Measurements from ENCODE around the gene BABAM2. TPM values are rescaled to one million over a fixed set of nuclear protein-coding genes. Genes with fewer than 3 reads are reported as not detected.

The BABAM2 gene
- total RNA-seq, 1 donor from 2014 or later: 33.9 TPM

GRCh38 chr2:27914805-27915175 lies 24.3 kb downstream of the BABAM2 start:
- Mint-ChIP-seq H3K27ac (ENCODE audit: unreplicated experiment) (no peak overlapping the region), H3K9me3 (ENCODE audit: low read depth) (no peaks in the 10 kb centered on the region), H3K36me3 (ENCODE audit: low read depth) (no peaks in the 10 kb centered on the region), H3K4me1 (ENCODE audit: low read depth) (peaks cover 5% of the 10 kb centered on the region), H3K27me3 (ENCODE audit: low read depth) (no peaks in the 10 kb centered on the region), H3K4me3 (ENCODE audit: unreplicated experiment) (no peak overlapping the region)
- TF ChIP-seq CTCF (IDR thresholded peaks at IDR 0.05): no peak
- no peak for DNase-seq (ENCODE audit: low spot score)

DNA sequence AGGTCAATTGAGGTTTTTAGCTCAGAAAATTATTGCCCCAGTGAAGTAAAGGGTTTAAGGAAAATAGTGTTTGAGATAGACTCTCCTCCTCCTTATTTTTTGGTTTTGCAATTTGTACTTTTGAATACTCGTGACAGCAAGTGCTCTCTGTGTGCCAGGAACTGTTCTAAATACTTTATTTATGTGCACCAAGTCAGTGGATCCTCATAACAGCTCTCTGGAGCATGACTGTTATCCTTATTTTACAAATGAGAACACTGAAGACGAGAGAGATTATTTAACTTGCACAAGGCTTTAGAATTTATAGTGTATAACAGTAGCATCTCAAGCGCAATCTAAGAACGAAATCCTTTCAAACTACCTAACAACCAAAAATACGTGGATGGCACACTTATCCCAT lies 24.7 kb downstream of the BABAM2 start:
- H3K27ac Mint-ChIP-seq (ENCODE audit: unreplicated experiment): no peak overlapping the region
- H3K36me3 Mint-ChIP-seq (ENCODE audit: low read depth): no peaks in the 10 kb centered on the region
- no peak overlapping the region for H3K4me3 Mint-ChIP-seq (ENCODE audit: unreplicated experiment)
- H3K4me1 Mint-ChIP-seq (ENCODE audit: low read depth): peaks cover 9% of the 10 kb centered on the region
- no peak for TF ChIP-seq CTCF (IDR thresholded peaks at IDR 0.05)
- no peaks in the 10 kb centered on the region for H3K9me3 Mint-ChIP-seq (ENCODE audit: low read depth)
- H3K27me3 Mint-ChIP-seq (ENCODE audit: low read depth): no peaks in the 10 kb centered on the region
- no peak for DNase-seq (ENCODE audit: low spot score)

GRCh38 chr2:27915874-27916273 lies 25.3 kb downstream of the BABAM2 start:
- Mint-ChIP-seq H3K9me3 (ENCODE audit: low read depth) (no peaks in the 10 kb centered on the region), H3K4me3 (ENCODE audit: unreplicated experiment) (no peak overlapping the region), H3K27me3 (ENCODE audit: low read depth) (no peaks in the 10 kb centered on the region), H3K36me3 (ENCODE audit: low read depth) (no peaks in the 10 kb centered on the region), H3K4me1 (ENCODE audit: low read depth) (peaks cover 13% of the 10 kb centered on the region), H3K27ac (ENCODE audit: unreplicated experiment) (no peak overlapping the region)
- no peak for TF ChIP-seq CTCF (IDR thresholded peaks at IDR 0.05)
- DNase-seq (ENCODE audit: low spot score): no peak

DNA sequence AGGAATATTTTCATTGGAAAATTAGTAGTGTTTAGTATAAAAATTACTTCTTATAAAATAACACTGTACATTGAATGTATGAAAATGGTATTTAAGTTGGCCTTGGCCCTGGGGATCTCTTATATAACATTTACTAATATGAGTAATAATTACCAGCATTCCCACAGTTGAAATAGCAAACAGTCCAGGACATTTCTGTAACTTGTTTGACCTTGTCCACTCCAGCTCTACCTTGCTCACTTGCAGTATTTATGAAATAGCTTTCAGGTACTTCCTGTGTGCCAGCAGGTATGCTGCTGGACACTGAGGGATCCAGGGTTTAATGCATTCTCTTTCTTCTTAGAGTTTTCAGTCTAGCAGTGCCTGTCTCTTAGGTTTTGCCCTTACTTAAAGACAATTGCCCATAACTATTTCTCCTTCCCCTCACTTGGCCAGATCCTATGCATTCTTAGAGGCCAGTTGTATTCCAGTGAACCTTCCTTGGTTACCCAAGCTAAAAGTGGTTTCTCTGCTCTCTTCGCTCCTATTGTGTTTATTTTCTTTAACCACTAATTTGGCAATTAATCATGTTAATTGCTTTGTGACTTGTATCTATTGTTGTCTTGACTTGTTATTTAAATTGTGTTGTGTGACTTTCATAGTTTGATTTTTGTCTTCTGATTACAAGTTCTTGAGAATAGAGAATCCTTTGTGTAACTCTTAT lies 25.9 kb downstream of the BABAM2 start:
- peaks cover 13% of the 10 kb centered on the region for H3K4me1 Mint-ChIP-seq (ENCODE audit: low read depth)
- H3K27me3 Mint-ChIP-seq (ENCODE audit: low read depth): no peaks in the 10 kb centered on the region
- no peak overlapping the region for H3K4me3 Mint-ChIP-seq (ENCODE audit: unreplicated experiment)
- no peak overlapping the region for H3K27ac Mint-ChIP-seq (ENCODE audit: unreplicated experiment)
- H3K36me3 Mint-ChIP-seq (ENCODE audit: low read depth): no peaks in the 10 kb centered on the region
- DNase-seq (ENCODE audit: low spot score): no peak
- no peaks in the 10 kb centered on the region for H3K9me3 Mint-ChIP-seq (ENCODE audit: low read depth)
- no peak for TF ChIP-seq CTCF (IDR thresholded peaks at IDR 0.05)

- Mint-ChIP-seq H3K9me3 (ENCODE audit: low read depth) (no peaks in the 10 kb centered on the region), H3K4me1 (ENCODE audit: low read depth) (peaks cover 17% of the 10 kb centered on the region), H3K27ac (ENCODE audit: unreplicated experiment) (peak overlapping the region; percentile 46), H3K36me3 (ENCODE audit: low read depth) (peaks cover 2% of the 10 kb centered on the region), H3K27me3 (ENCODE audit: low read depth) (no peaks in the 10 kb centered on the region), H3K4me3 (ENCODE audit: unreplicated experiment) (no peak overlapping the region)
- DNase-seq (ENCODE audit: low spot score): no peak
- TF ChIP-seq CTCF (IDR thresholded peaks at IDR 0.05): no peak
Measured at GRCh38 chr2:27920148-27920885, 29.8 kb downstream of the BABAM2 start.
